Stimulated activated CD4-positive, alpha-beta T cell treated with anti-CD3 and anti-CD28 coated beads, TNF-alpha, amount 100 ng/mL, for 1 hour (primary cell): ENCODE measurements around the gene PCNX2.
"Not testable (repeated sequence)": the region's sequence is repeated elsewhere in the genome, so short reads cannot be mapped to it uniquely, and the experiment has no call there.

Experiments
- DNase-seq, 3 donors: peaks; one replicate each; pipeline ENCODE4 v3.0.0-alpha.2; 2020; ENCODE audit warnings: low read depth in 3 of 3, low spot score in 1 of 3

The PCNX2 gene

GRCh38 chr1:233019083-233019482, 276.4 kb downstream of the PCNX2 start:
- no peak for DNase-seq

- no peak for DNase-seq
Measured at GRCh38 chr1:233016798-233017197, 278.7 kb downstream of the PCNX2 start.

GRCh38 chr1:233015965-233016364, 279.6 kb downstream of the PCNX2 start:
- no peak for DNase-seq

- no peak for DNase-seq
Measured at GRCh38 chr1:233012021-233012420, 283.5 kb downstream of the PCNX2 start.

- no peak for DNase-seq
Measured at GRCh38 chr1:233010146-233010545, 285.4 kb downstream of the PCNX2 start.

GRCh38 chr1:233006541-233006973, 289.0 kb downstream of the PCNX2 start:
- no peak for DNase-seq

- DNase-seq: no peak
Measured at GRCh38 chr1:233006108-233006507, 289.4 kb downstream of the PCNX2 start.

GRCh38 chr1:233005703-233006102, 289.8 kb downstream of the PCNX2 start:
- no peak for DNase-seq

- DNase-seq: no peak
Measured at GRCh38 chr1:233005156-233005555, 290.4 kb downstream of the PCNX2 start.

GRCh38 chr1:233004451-233004850, 291.1 kb downstream of the PCNX2 start:
- no peak for DNase-seq

- DNase-seq: not testable (repeated sequence)
Measured at GRCh38 chr1:233003638-233004037, 291.9 kb downstream of the PCNX2 start.

GRCh38 chr1:232999956-233000625, 295.4 kb downstream of the PCNX2 start:
- no peak for DNase-seq

GRCh38 chr1:232998646-232999045, 296.9 kb downstream of the PCNX2 start:
- no peak for DNase-seq

- no peak for DNase-seq
Measured at GRCh38 chr1:232998138-232998537, 297.4 kb downstream of the PCNX2 start.

GRCh38 chr1:232996143-232996542, 299.4 kb downstream of the PCNX2 start:
- DNase-seq: no peak

GRCh38 chr1:232995189-232995588, 300.3 kb downstream of the PCNX2 start:
- no peak for DNase-seq

GRCh38 chr1:232993555-232993954, 302.0 kb downstream of the PCNX2 start:
- no peak for DNase-seq

- DNase-seq: no peak
Measured at GRCh38 chr1:232992227-232992626, 303.3 kb downstream of the PCNX2 start.

- DNase-seq: no peak
Measured at GRCh38 chr1:232991238-232991637, 304.3 kb downstream of the PCNX2 start.

GRCh38 chr1:232990176-232991128, 305.1 kb downstream of the PCNX2 start:
- DNase-seq: no peak

GRCh38 chr1:232988572-232989040, 306.9 kb downstream of the PCNX2 start:
- no peak for DNase-seq

- no peak for DNase-seq
Measured at GRCh38 chr1:232987774-232988140, 307.8 kb downstream of the PCNX2 start.
